DMS 273 treated with DMSO at 0.1 percent for 48 hours (cell line): Measurements from ENCODE around the gene GRM8.

Source experiments
- DNase-seq: peaks from one replicate; lab custom pipeline; 2025; lab: John Stamatoyannopoulos, UW

The GRM8 gene

DNA sequence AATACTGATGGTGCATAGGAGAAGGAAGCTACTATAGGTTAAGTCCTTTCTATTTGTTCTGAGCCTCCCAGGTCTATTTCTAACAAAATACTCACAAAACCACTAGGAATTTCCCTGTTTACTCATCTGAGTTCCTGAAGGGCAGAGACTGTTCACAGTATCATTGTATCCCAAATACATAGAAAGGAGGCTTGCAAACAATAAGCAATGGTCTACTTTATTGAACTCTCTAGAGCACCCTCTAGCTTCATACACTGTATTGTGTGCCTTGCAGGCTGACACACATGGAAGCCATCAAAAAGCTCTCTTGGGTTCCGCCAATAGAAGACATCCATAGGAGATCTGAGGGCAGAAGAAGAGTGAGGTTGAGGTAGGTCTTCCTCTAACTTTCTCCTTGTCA is 826.1 kb downstream of the GRM8 start:
- no peak for DNase-seq

GRCh38 chr7:126424985-126425384 is 827.8 kb downstream of the GRM8 start:
- no peak for DNase-seq

DNA sequence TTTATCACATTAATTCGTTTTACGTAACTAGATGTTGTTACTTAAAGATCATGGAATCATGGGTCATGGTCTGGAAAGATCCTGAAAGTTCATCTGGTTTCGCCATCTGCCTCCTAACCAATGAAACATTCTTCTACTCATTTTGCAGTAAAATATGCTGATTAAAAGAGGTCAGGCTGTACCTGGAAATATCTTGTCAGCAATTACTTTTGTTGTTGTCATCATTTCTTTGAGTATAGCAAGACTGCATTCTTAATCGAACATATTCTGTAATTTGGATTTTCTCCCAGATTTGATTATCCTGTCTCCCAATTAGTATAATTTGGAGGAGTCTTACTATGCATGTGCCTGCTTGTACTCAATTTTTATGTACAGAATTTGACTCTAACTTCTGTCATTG is 833.7 kb downstream of the GRM8 start:
- DNase-seq: no peak

DNA sequence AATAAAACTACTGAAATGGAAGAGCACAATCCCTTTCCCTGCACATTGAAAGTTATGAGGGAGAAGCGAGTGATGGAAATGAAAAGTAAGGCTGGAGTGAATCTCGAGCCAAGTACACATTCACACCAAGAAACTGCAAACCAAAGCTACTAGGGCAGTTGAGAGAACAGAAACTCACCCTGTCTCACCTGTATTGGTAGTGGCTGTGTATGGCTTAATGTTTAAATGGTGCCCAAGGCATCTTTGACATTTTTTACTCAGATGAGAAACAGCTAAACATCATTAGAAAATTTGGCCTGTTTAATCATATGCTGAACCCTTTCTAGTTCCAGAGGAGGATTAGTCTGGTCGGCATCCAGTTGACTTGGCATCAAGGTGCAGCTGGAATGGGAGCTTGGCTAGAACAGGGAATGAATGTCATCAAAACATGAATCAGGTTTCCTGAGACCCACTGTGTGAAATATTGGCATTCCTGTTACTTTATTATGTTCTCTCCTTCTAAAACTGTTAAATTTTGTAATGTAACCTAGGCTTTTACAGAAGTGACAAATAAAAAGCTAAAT is 840.8 kb downstream of the GRM8 start:
- DNase-seq: no peak

DNA sequence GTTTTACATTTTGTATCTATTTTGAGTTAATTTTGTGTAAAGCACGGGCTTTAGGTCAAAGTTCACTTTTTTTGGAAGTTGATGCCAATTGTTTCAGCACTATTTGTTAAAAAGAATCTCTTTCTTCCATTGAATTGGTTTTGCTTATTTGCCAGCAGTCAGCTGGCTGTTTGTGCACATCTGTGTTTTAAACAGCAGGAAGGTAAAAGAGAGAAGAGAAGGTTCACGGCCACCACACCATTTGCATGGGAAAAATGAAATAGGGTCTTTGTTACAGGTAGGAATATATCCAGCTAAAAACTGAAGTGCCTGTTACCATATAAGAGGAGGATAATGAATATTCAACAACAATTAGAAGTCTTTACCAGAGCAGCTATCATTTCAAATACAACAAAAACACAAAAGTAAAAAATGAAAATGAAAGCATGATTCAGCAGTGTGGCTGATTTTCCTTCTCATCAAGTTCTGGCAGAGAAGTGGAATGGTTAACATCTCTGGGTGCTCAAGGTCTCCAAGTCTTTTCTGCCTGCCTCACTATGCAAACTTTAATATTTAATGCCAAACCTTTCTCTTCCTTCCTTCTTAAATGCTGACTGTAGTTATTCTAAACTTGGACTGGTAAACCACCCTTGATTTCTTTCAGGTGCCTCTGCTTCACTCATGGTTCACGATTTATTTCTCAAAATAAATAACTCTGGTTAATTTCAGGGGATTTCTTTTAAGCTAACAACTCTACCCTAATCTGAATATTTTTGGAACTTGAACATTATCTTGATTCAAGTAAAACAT is 841.5 kb downstream of the GRM8 start:
- no peak for DNase-seq

DNA sequence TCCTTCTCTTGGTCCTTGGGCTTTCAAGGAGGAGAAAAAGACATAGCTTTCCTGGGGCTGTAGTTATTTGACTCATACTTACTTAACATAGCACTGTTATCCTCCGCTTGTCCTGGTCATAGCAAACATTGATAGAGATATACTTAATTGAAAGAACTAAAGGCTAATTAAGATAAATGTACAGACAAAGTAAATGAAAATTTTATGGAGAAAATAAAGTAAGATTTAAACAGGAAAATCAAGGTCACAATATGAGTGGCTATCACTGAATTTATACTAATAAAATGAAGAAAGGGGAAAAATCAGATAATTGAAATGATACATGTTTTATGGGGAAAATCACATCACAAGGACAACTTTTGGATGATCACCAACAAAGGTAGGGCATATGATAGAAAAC is 849.7 kb downstream of the GRM8 start:
- DNase-seq: no peak

- DNase-seq: no peak
Measured at GRCh38 chr7:126401918-126402317, 850.8 kb downstream of the GRM8 start.

DNA sequence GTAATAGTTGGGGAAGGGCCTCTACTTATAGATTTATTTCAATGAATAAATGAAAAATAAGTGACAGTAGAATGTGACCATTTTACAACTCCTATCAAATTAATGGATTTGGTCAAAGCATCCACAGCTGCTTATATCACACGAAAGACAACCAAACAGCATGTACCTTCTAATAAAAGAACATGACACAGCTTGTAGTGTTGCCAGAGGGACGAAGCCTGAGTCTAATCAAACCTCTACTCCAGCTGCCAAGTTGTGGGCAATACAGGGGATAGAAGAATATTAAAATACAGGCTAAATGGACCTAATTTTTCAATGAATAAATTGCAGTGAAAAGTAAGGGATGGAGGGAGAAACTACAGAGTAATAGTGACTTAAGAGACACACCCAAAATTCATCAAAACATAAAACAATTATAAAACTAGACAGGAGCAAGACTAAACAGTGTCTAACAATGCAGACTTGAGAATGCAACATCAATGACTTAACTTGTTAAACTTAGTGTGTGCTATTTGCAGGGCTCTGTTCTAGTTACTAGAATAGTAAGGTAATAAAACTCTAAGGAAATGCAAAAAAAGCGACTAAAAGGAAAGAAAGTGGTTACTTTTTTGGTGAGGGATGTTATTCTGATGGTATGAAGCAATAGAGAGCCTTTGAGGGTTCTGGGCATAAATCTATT is 853.8 kb downstream of the GRM8 start:
- DNase-seq: no peak

DNA sequence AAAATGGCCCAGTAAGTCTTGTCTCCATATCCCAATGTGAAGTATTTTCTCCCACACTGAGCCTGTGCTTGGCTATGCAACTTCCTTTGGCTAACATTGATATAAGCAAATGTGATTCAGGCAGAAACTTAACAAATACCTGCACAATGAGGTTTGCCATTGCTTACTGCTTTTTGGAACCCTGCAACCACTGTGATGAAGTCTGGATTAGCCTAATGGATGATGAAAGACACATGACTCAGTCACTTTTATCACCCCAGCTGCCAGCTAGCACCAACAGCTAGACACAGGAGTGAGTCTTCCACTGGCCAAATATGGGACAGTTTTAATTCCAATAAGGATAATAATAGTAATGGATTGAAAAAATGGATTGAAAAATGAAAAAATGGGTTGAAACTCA is 854.5 kb downstream of the GRM8 start:
- no peak for DNase-seq

- DNase-seq: no peak
Measured at GRCh38 chr7:126394406-126394805, 858.3 kb downstream of the GRM8 start.
